ENCODE measurements around the gene SGIP1. TPM values are rescaled to one million over a fixed set of nuclear protein-coding genes. Genes with fewer than 3 reads are reported as not detected.

Gene SGIP1
- total and polyA plus RNA-seq, 2 of the 4 experiments (the other 2 are of a cell fraction) = 27.1 to 42.7 TPM

DNA sequence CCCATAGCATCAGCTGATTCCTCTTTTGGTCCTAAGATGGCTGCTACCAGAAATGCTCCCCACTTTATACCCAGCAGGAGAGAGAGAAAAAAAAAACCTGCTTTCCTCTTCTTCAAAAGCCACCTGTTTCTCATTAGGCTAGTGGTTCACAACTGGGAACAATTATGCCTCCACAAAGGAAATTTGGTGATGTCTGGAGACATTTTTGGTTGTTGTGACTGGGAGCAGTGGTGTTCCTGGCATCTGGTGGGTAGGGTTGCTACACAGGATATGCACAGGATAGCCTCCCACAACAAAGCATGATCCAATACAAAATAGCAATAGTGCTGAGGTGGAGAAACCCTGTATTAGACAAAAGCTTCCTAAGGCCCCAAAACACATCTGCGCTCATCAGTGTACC is 38.5 kb upstream of the SGIP1 start:
- Histone ChIP-seq H3K23ac (ENCODE audit: low read depth, low read length) (no peak overlapping the region), H3K9me3 (ENCODE audit: control insufficient read depth, insufficient read depth, low read length) (no peaks in the 10 kb centered on the region), H3K27ac (ENCODE audit: insufficient read depth, low read length) (no peak overlapping the region), H3K27me3 (ENCODE audit: control insufficient read depth, insufficient read depth, low read length) (no peaks in the 10 kb centered on the region), H3K9me1 (ENCODE audit: insufficient read depth, low read length) (peaks cover 6% of the 10 kb centered on the region), H3K18ac (ENCODE audit: low read depth, low read length) (no peak overlapping the region), H3K56ac (ENCODE audit: extremely low read depth, insufficient read depth, low read length) (no peak overlapping the region), H3K36me3 (ENCODE audit: control insufficient read depth, insufficient read depth, low read length) (no peaks in the 10 kb centered on the region), H2BK120ac (ENCODE audit: low read depth, low read length) (no peak overlapping the region; the same call in 1 of the 2 replicates), H4K5ac (ENCODE audit: low read depth, low read length) (no peak overlapping the region), H3K14ac (replicated peaks; ENCODE audit: low read depth, low read length) (no peak overlapping the region), H4K91ac (ENCODE audit: insufficient read depth, low read depth, low read length) (no peak overlapping the region), H3K79me1 (ENCODE audit: low read depth in 1 of 2, low read length in 2 of 2) (0 out of 4 replicates have a peak, but pooled peaks cover 0 to 4% of the 10 kb centered on the region in 2 experiments), H4K20me1 (ENCODE audit: insufficient read depth, low read length) (no peaks in the 10 kb centered on the region), H3K9ac (ENCODE audit: low read depth, low read length) (no peak overlapping the region), H2BK5ac (ENCODE audit: low read depth, low read length, poor library complexity, severe bottlenecking) (no peak overlapping the region), H2AK5ac (ENCODE audit: low read depth, low read length) (no peak overlapping the region), H2BK15ac (ENCODE audit: low read depth, low read length) (no peak overlapping the region), H3K4ac (ENCODE audit: low read depth, low read length) (no peak overlapping the region), H4K8ac (ENCODE audit: low read depth in 2 of 2, low read length in 2 of 2) (no peak overlapping the region), H2BK20ac (ENCODE audit: low read depth, low read length) (no peak overlapping the region), H2AFZ (replicated peaks; ENCODE audit: low read length, poor library complexity) (no peak overlapping the region), H3K4me1 (ENCODE audit: control insufficient read depth, insufficient read depth, low read length) (peaks cover 11% of the 10 kb centered on the region; the same call in 1 of the 2 replicates), H2AK9ac (replicated peaks; ENCODE audit: low read depth, low read length, poor library complexity) (no peak overlapping the region), H3K4me3 (ENCODE audit: insufficient read depth, low read depth, low read length) (no peak overlapping the region), H3K4me2 (ENCODE audit: low read depth, low read length) (no peak overlapping the region)
- WGBS, 2 experiments (ENCODE audit: extremely low coverage in 2 of 2, insufficient read length in 1 of 2) = no CpG with 5 or more reads among the region's 1 CpG
- ATAC-seq (ENCODE audit: low read depth) (no peak), DNase-seq (no peak)
- POLR2A ChIA-PET (ENCODE audit: unreplicated experiment) = no interaction called here
- TF ChIP-seq SMC3 (IDR thresholded peaks at IDR 0.05; ENCODE audit: low read depth, low read length) = no peak
- no peak for TF ChIP-seq CTCF (conservative IDR thresholded peaks at IDR 0.05; ENCODE audit: low read depth, low read length)
- no peak for TF ChIP-seq BHLHE40 (IDR thresholded peaks at IDR 0.05; ENCODE audit: low read depth, low read length)
- no peak for TF ChIP-seq USF2 (IDR thresholded peaks at IDR 0.05; ENCODE audit: low read depth, low read length)
- no peak for TF ChIP-seq NFE2L2 (IDR thresholded peaks at IDR 0.05; ENCODE audit: low read depth, low read length)
- no peak for TF ChIP-seq RFX5 (IDR thresholded peaks at IDR 0.05; ENCODE audit: low read depth, low read length)
- no peak for TF ChIP-seq POLR2A (IDR thresholded peaks at IDR 0.05; ENCODE audit: low read depth, low read length)
- TF ChIP-seq CEBPB (IDR thresholded peaks at IDR 0.05; ENCODE audit: low read depth, low read length) = no peak
- TF ChIP-seq MXI1 (IDR thresholded peaks at IDR 0.05; ENCODE audit: borderline replicate concordance, low read depth, low read length) = no peak
- no peak for TF ChIP-seq RAD21 (IDR thresholded peaks at IDR 0.05; ENCODE audit: low read length)
- no peak for TF ChIP-seq MAZ (IDR thresholded peaks at IDR 0.05; ENCODE audit: borderline replicate concordance, low read depth, low read length)
- no peak for TF ChIP-seq MAFK (IDR thresholded peaks at IDR 0.05; ENCODE audit: low read depth, low read length)
- TF ChIP-seq CHD1 (IDR thresholded peaks at IDR 0.05; ENCODE audit: low read depth, low read length) = no peak
- TF ChIP-seq FOS (IDR thresholded peaks at IDR 0.05; ENCODE audit: low read depth, low read length) = no peak
- TF ChIP-seq ELK1 (IDR thresholded peaks at IDR 0.05; ENCODE audit: borderline replicate concordance, low read depth, low read length) = no peak
- no peak for TF ChIP-seq RCOR1 (IDR thresholded peaks at IDR 0.05; ENCODE audit: insufficient replicate concordance, low read length)
- CTCF ChIA-PET = interaction anchor here (0.7 to 1.4 kb wide), 4 partner anchors 8 to 60 kb away, joined by 3 read pairs; no protein-coding TSS in a partner anchor
- no TSS peak for BruUV-seq (replicated peaks)
- in situ Hi-C loops (cut with MboI; ENCODE audit: low sequenced_read_pairs) = no loop called here
- intact Hi-C loops (cut with micrococcal nuclease) = no loop called here
- dilution Hi-C loops (cut with HindIII; ENCODE audit: low sequenced_read_pairs, unreplicated experiment) = no loop called here

Data from IMR-90 (cell line).